Measurements from ENCODE around the gene SEZ6L.

DNA sequence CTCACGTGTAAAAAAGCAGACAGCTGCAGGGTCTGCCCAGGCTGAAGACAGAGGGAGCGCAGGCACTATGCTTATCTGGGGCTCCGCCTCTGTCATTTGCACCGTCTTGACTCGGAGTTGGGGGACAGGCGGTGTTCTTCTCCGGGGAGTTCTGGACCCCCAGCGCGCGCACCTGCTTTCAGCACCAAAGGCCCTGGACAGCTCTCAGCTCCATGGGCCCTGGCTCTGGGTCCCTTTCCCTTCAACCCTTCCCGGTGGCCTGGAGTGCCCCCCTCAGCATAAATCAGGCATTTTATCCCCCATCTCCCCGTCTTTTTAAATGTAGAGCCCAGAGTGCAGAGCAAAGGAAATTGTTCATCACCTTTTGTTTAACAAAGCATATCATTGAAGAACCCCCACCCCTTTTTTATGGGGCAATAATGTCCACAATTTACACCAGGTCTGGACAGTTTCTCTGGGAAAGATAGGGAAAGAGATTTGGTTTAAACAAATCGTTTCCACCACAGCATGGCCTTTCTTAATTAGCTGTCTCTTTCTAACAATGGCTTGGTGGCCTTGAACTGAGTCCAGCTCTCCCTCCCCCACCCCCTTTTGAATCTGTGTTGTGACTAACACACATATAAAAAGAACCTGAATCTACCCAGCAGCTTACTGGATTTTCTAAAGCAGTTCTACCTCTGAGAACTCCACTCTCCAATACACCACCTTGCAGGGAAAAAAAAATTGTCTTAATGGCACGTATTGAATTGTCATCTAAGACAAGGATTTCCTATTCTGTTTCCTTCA is 1.7 kb downstream of the SEZ6L start:
- TF ChIP-seq ZNF274 (IDR thresholded peaks at IDR 0.05; ENCODE audit: low read depth, low read length) (no peak), YY1 (IDR thresholded peaks at IDR 0.05; ENCODE audit: insufficient read depth, insufficient read length) (no peak)
